Skeletal muscle tissue (tissue), 4 donors: ENCODE data around the gene STMP1. TPM values are rescaled to one million over a fixed set of nuclear protein-coding genes. Genes with fewer than 3 reads are reported as not detected.
"Not testable (repeated sequence)": the region's sequence is repeated elsewhere in the genome, so short reads cannot be mapped to it uniquely, and the experiment has no call there.

Experiments used
- H3K27ac ChIP-seq: one replicate; pipeline ENCODE4 v1.7.0; 2013; ENCODE audit warnings: mild to moderate bottlenecking, low read depth, low read length, inconsistent platforms
- H3K27me3 ChIP-seq, 3 donors: one replicate each; pipeline ENCODE4 v1.7.0; 2013; ENCODE audit warnings: low read length in 3 of 3; ENCODE audit not compliant: control insufficient read depth in 3 of 3, insufficient read depth in 3 of 3
- H3K36me3 ChIP-seq, 3 donors: one replicate each; pipeline ENCODE4 v1.7.0; 2013; ENCODE audit warnings: low read length in 3 of 3; ENCODE audit not compliant: control insufficient read depth in 3 of 3, insufficient read depth in 3 of 3
- H3K4me1 ChIP-seq, 3 donors: one replicate each; pipeline ENCODE4 v1.7.0; 2013; ENCODE audit warnings: low read length in 3 of 3, mild to moderate bottlenecking in 3 of 3; ENCODE audit not compliant: control insufficient read depth in 3 of 3, insufficient read depth in 3 of 3
- H3K4me3 ChIP-seq, 3 donors: one replicate each; pipeline ENCODE4 v1.7.0; 2013; ENCODE audit warnings: low read length in 3 of 3
- H3K9ac ChIP-seq, 3 donors: one replicate each; pipeline ENCODE4 v1.7.0; 2013; ENCODE audit warnings: low read length in 3 of 3, mild to moderate bottlenecking in 3 of 3, moderate library complexity in 2 of 3, low read depth in 1 of 3
- H3K9me3 ChIP-seq, 3 donors: one replicate each; pipeline ENCODE4 v1.7.0; 2013; ENCODE audit warnings: low read length in 3 of 3; ENCODE audit not compliant: control insufficient read depth in 3 of 3
- total RNA-seq: library from RNA; depleted of rRNA; stranded (reverse); fragments of >200 nt; gene quantifications from one replicate; pipeline ENCODE4 v1.2.3, GENCODE V29; 2014
- donor health status: Osteomylitis.

The STMP1 gene
- total RNA-seq, 1 donor from 2014 or later, result 15.7 TPM

GRCh38 chr7:135662123-135662372, 266 bp upstream of the STMP1 start:
- peak overlapping the region; percentile 96 for H3K27ac ChIP-seq
- H3K27me3 ChIP-seq, result no peaks in the 10 kb centered on the region
- H3K9ac ChIP-seq, result peak overlapping the region; percentile 78 to 97 (median 97)
- peaks cover 0 to 2% (median 0%) of the 10 kb centered on the region in 3 donors for H3K36me3 ChIP-seq
- peak overlapping the region; percentile 88 to 96 (median 94) for H3K4me3 ChIP-seq
- H3K9me3 ChIP-seq, result no peaks in the 10 kb centered on the region
- H3K4me1 ChIP-seq, result peaks cover 15 to 22% (median 16%) of the 10 kb centered on the region in 3 donors

GRCh38 chr7:135664046-135664589, 1.8 kb downstream of the STMP1 start:
- H3K9ac ChIP-seq, result no peak overlapping the region

GRCh38 chr7:135665042-135665441, 2.7 kb downstream of the STMP1 start:
- H3K4me1 ChIP-seq, result peaks cover 21 to 29% (median 25%) of the 10 kb centered on the region in 3 donors

More at GRCh38 chr7:135664046-135664589, 1.8 kb downstream of the STMP1 start:
- no peaks in the 10 kb centered on the region for H3K27me3 ChIP-seq
- no peak overlapping the region for H3K27ac ChIP-seq
- H3K9me3 ChIP-seq, result no peaks in the 10 kb centered on the region
- peaks cover 0 to 6% (median 0%) of the 10 kb centered on the region in 3 donors for H3K36me3 ChIP-seq
- peaks cover 15 to 22% (median 21%) of the 10 kb centered on the region in 3 donors for H3K4me1 ChIP-seq
- H3K4me3 ChIP-seq, result no peak overlapping the region

GRCh38 chr7:135666156-135666555, 3.8 kb downstream of the STMP1 start:
- peaks cover 0 to 6% (median 0%) of the 10 kb centered on the region in 3 donors for H3K36me3 ChIP-seq
- H3K9me3 ChIP-seq, result no peaks in the 10 kb centered on the region
- H3K9ac ChIP-seq, result no peak overlapping the region
- H3K27ac ChIP-seq, result no peak overlapping the region
- H3K4me3 ChIP-seq, result no peak overlapping the region
- no peaks in the 10 kb centered on the region for H3K27me3 ChIP-seq
- peaks cover 29 to 40% (median 32%) of the 10 kb centered on the region in 3 donors for H3K4me1 ChIP-seq

More at GRCh38 chr7:135665042-135665441, 2.7 kb downstream of the STMP1 start:
- no peaks in the 10 kb centered on the region for H3K27me3 ChIP-seq
- H3K9me3 ChIP-seq, result no peaks in the 10 kb centered on the region
- no peak overlapping the region for H3K4me3 ChIP-seq
- H3K9ac ChIP-seq, result no peak overlapping the region
- H3K27ac ChIP-seq, result no peak overlapping the region
- peaks cover 0 to 6% (median 0%) of the 10 kb centered on the region in 3 donors for H3K36me3 ChIP-seq

- peaks cover 0 to 6% (median 0%) of the 10 kb centered on the region in 3 donors for H3K36me3 ChIP-seq
- no peak overlapping the region for H3K27ac ChIP-seq
- no peak overlapping the region for H3K4me3 ChIP-seq
- H3K4me1 ChIP-seq, result peaks cover 24 to 39% (median 33%) of the 10 kb centered on the region in 3 donors
- H3K9me3 ChIP-seq, result no peaks in the 10 kb centered on the region
- no peaks in the 10 kb centered on the region for H3K27me3 ChIP-seq
- H3K9ac ChIP-seq, result peak overlapping the region in 1 of 3 donors; percentile 8
These were observed 4.5 kb downstream of the STMP1 start for GRCh38 chr7:135666846-135667245.

GRCh38 chr7:135667626-135668025, 5.3 kb downstream of the STMP1 start:
- not testable (repeated sequence) for H3K27ac ChIP-seq, H3K9ac ChIP-seq, H3K27me3 ChIP-seq, H3K9me3 ChIP-seq, H3K36me3 ChIP-seq, H3K4me3 ChIP-seq
- H3K4me1 ChIP-seq, result peaks cover 25 to 42% (median 36%) of the 10 kb centered on the region in 3 donors

- H3K4me1 ChIP-seq, result peaks cover 26 to 41% (median 36%) of the 10 kb centered on the region in 3 donors
- not testable (repeated sequence) for H3K4me3 ChIP-seq, H3K27me3 ChIP-seq, H3K36me3 ChIP-seq, H3K9ac ChIP-seq, H3K27ac ChIP-seq, H3K9me3 ChIP-seq
These were observed 6.6 kb downstream of the STMP1 start for GRCh38 chr7:135668852-135669395.

GRCh38 chr7:135669774-135670173, 7.5 kb downstream of the STMP1 start:
- Histone ChIP-seq H3K27ac (peak overlapping the region; percentile 34), H3K9ac (no peak overlapping the region)

GRCh38 chr7:135670179-135670578, 7.9 kb downstream of the STMP1 start:
- Histone ChIP-seq H3K4me1 (peaks cover 26 to 38% (median 32%) of the 10 kb centered on the region in 3 donors), H3K9ac (peak overlapping the region in 1 of 3 donors; percentile 6), H3K27me3 (no peaks in the 10 kb centered on the region), H3K36me3 (peaks cover 3 to 10% (median 7%) of the 10 kb centered on the region in 3 donors), H3K9me3 (no peaks in the 10 kb centered on the region), H3K27ac (peak overlapping the region; percentile 34), H3K4me3 (no peak overlapping the region)

More at GRCh38 chr7:135669774-135670173, 7.5 kb downstream of the STMP1 start:
- H3K36me3 ChIP-seq, result peaks cover 3 to 10% (median 7%) of the 10 kb centered on the region in 3 donors
- no peaks in the 10 kb centered on the region for H3K27me3 ChIP-seq
- H3K4me1 ChIP-seq, result peaks cover 26 to 41% (median 33%) of the 10 kb centered on the region in 3 donors
- no peaks in the 10 kb centered on the region for H3K9me3 ChIP-seq
- H3K4me3 ChIP-seq, result no peak overlapping the region

- no peak overlapping the region for H3K27ac ChIP-seq
- peaks cover 31 to 43% (median 39%) of the 10 kb centered on the region in 3 donors for H3K4me1 ChIP-seq
- no peaks in the 10 kb centered on the region for H3K27me3 ChIP-seq
- no peak overlapping the region for H3K9ac ChIP-seq
- peak overlapping the region in 1 of 3 donors; percentile 23 for H3K4me3 ChIP-seq
- H3K9me3 ChIP-seq, result no peaks in the 10 kb centered on the region
- H3K36me3 ChIP-seq, result peaks cover 3 to 7% (median 7%) of the 10 kb centered on the region in 3 donors
These were observed 10.4 kb downstream of the STMP1 start for GRCh38 chr7:135672560-135673359.
